Left ventricle myocardium inferior (tissue), 1 donor: Measurements from ENCODE around the gene LLPH. TPM values are rescaled to one million over a fixed set of nuclear protein-coding genes. Genes with fewer than 3 reads are reported as not detected.

Source experiments
- DNase-seq: peaks from one replicate; pipeline ENCODE4 v3.0.0-alpha.2; 2020
- H3K27ac ChIP-seq: fragments of 200-600 bp; replicated peaks from 2 replicates; pipeline ENCODE4 v1.8.0; 2021
- H3K27me3 ChIP-seq: fragments of 200-600 bp; 2 replicates; pipeline ENCODE4 v1.8.0; 2021; ENCODE audit warnings: low read depth
- H3K36me3 ChIP-seq: fragments of 200-600 bp; 2 replicates; pipeline ENCODE4 v1.8.0; 2021
- H3K4me1 ChIP-seq: fragments of 200-600 bp; 2 replicates; pipeline ENCODE4 v1.8.0; 2021
- H3K4me3 ChIP-seq: fragments of 200-600 bp; 2 replicates; pipeline ENCODE4 v1.8.0; 2021; ENCODE audit warnings: mild to moderate bottlenecking, moderate library complexity
- H3K9me3 ChIP-seq: fragments of 200-600 bp; replicated peaks from 2 replicates; pipeline ENCODE4 v1.8.0; 2021
- CTCF ChIP-seq: fragments of 200-600 bp; IDR thresholded peaks from 2 replicates; pipeline ENCODE4 v1.8.0; 2021; ENCODE audit warnings: antibody characterized with exemption, mild to moderate bottlenecking, borderline replicate concordance
- intact Hi-C: fragments of 100-400 bp; cut with micrococcal nuclease; formaldehyde crosslinking; loops from one replicate; pipeline ENCODE4 v1.11.0; 2022
- total RNA-seq: library from RNA; stranded (reverse); fragmentation: NEBNext Ultra II Directional; extraction: Animal tissue kit (Norgen Biotek cat#: 25700); gene quantifications from one replicate; pipeline ENCODE4 v1.2.1, GENCODE V29; 2021
- donor health status: DM: no; HTN: yes; CAD: no; lungs with severe emphysema.

LLPH gene
- total RNA-seq, 1 donor from 2014 or later: 22.1 TPM

DNA sequence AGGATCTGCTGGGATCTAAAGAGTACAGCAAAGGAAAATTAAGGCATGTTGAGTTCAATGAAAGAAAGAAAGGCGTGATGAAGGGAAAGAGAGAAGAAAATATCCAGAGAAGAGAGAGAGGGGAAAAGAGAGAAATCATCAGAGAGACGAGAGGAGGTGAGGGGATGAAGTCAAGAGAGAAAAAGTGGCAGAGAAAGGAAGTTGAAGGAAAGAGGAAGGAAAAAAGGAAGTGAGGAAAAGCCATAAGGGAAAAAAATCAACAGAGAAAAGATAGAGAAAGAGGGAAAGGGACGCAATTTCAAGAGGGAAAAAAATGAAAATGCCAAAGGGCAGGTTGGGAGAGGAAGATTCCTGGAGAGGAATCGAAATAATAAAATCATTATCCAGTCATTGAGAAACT is 40.4 kb downstream of the LLPH start:
- H3K36me3 ChIP-seq: no peaks in the 10 kb centered on the region
- no peak overlapping the region for H3K27ac ChIP-seq
- no peaks in the 10 kb centered on the region for H3K4me1 ChIP-seq
- no peak overlapping the region for H3K4me3 ChIP-seq
- no peaks in the 10 kb centered on the region for H3K27me3 ChIP-seq
- H3K9me3 ChIP-seq: no peaks in the 10 kb centered on the region
- DNase-seq: no peak
- TF ChIP-seq CTCF: no peak
- intact Hi-C loops: loop anchor here (10.0 kb wide), 1 partner anchor 525 kb away; no protein-coding TSS in a partner anchor

DNA sequence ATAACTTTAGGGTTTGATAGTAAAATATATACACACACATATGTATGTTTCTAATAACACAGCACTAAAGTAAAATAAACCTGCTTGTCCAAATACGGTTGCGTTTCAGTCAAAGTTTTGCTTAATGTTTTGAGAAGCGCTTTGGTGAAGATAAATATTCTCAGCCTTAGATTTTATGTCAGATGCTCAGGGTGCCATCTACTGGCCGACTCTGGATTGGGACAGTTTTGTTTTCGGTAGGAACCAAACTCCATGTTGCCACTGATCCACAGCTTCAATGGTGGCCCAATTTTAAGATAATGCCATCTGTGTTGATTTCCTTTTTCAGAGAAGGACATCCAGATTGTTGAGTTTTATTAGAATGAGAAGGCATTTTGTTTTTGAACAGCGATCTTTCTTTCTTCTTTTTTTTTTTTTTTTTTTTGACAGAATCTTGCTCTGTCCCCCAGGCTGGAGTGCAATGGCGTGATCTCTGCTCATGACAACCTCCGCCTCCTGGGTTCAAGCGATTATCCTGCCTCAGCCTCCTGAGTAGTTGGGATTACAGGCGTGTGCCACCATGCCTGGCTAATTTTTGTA is 43.1 kb downstream of the LLPH start:
- H3K27ac ChIP-seq: no peak overlapping the region
- intact Hi-C loops: no loop called here
- H3K9me3 ChIP-seq: peaks cover 19% of the 10 kb centered on the region
- peak; percentile 49 for DNase-seq
- TF ChIP-seq CTCF: peak; percentile 81
- H3K36me3 ChIP-seq: no peaks in the 10 kb centered on the region
- no peaks in the 10 kb centered on the region for H3K4me1 ChIP-seq
- no peaks in the 10 kb centered on the region for H3K27me3 ChIP-seq
- H3K4me3 ChIP-seq: no peak overlapping the region

DNA sequence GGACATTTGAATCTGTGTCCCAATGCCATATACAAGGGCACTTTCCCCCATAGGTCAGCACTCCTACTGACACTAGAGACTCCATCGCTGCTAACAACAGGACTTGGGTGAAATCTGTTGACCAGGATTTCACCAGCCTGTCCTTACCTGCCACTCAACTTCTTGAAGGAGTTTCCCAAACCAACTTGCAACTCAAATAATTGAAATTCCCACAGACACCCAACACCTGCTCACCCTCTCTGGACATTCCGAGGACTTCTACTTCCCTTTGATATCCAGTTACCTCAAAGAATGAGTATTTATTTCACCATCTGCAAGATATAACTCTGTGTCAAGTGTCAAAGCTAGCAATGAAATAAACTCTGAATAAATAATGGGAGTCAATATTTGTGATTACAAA is 44.6 kb downstream of the LLPH start:
- peaks cover 19% of the 10 kb centered on the region for H3K9me3 ChIP-seq
- no peak overlapping the region for H3K4me3 ChIP-seq
- H3K27ac ChIP-seq: no peak overlapping the region
- no peak for DNase-seq
- intact Hi-C loops: no loop called here
- no peak for TF ChIP-seq CTCF
- H3K4me1 ChIP-seq: no peaks in the 10 kb centered on the region
- H3K36me3 ChIP-seq: no peaks in the 10 kb centered on the region
- no peaks in the 10 kb centered on the region for H3K27me3 ChIP-seq

- intact Hi-C loops: no loop called here
- no peak for DNase-seq
- H3K4me3 ChIP-seq: no peak overlapping the region
- peaks cover 19% of the 10 kb centered on the region for H3K9me3 ChIP-seq
- H3K4me1 ChIP-seq: no peaks in the 10 kb centered on the region
- H3K27me3 ChIP-seq: no peaks in the 10 kb centered on the region
- no peaks in the 10 kb centered on the region for H3K36me3 ChIP-seq
- no peak overlapping the region for H3K27ac ChIP-seq
- no peak for TF ChIP-seq CTCF
Measured at GRCh38 chr12:66085213-66085612, 45.3 kb downstream of the LLPH start.

DNA sequence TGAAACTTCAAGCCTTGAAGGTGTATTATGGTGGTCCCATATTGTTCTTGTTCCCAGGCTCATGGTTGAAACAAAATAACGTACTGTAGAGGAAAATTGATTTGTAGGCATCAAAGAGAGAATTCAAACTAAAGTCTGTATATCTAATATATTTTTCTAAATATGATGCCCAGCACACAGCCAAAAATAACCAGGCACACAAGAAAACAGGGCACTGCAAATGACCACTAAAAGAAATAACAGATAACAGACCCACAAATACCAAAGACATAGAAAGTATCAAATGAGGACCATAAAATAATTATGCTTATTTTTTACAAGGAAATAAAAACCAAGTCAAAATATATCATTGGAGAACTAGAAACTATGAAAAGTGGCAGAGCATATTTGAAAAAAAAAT is 46.8 kb downstream of the LLPH start:
- no peak for DNase-seq
- Histone ChIP-seq H3K4me3 (no peak overlapping the region), H3K27ac (no peak overlapping the region), H3K9me3 (peaks cover 19% of the 10 kb centered on the region), H3K36me3 (no peaks in the 10 kb centered on the region), H3K4me1 (no peaks in the 10 kb centered on the region), H3K27me3 (no peaks in the 10 kb centered on the region)
- no peak for TF ChIP-seq CTCF
- intact Hi-C loops: no loop called here

DNA sequence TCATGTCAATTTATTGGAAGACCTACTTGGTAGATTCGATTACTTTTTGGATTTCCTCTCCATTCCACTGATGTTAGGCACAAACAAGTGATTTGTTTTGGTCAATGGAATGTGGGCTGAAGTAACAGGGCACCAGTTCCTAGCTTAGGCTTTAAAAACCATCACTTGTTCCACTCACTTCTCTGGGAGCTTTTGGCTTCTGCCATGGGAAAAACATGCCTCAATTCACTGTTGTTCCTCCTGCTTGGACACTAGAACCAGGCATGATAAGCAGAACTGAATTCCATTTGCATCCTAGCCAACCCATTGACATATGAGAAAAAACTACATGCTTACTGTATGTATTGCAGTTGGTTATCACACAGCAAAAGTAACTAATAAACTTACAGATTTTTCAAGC is 47.8 kb downstream of the LLPH start:
- no peak overlapping the region for H3K27ac ChIP-seq
- H3K9me3 ChIP-seq: peaks cover 19% of the 10 kb centered on the region
- no peaks in the 10 kb centered on the region for H3K4me1 ChIP-seq
- intact Hi-C loops: no loop called here
- DNase-seq: no peak
- H3K36me3 ChIP-seq: no peaks in the 10 kb centered on the region
- H3K4me3 ChIP-seq: no peak overlapping the region
- no peak for TF ChIP-seq CTCF
- H3K27me3 ChIP-seq: no peaks in the 10 kb centered on the region
